Peyer's patch (tissue), 4 donors: ENCODE results near the gene PRRT4.

Experiments used
- CTCF ChIP-seq, 6 experiments: fragments of 450-650 bp in 4 of 6; fragments of 200-600 bp in 2 of 6; sonication (generic) in 1 of 6; IDR thresholded peaks; one replicate each; pipeline ENCODE4 v1.5.1; 2017 to 2019; ENCODE audit warnings: antibody characterized with exemption in 6 of 6, mild to moderate bottlenecking in 3 of 6, moderate library complexity in 1 of 6
- POLR2A ChIP-seq, 2 donors: fragments of 450-650 bp; IDR thresholded peaks; one replicate each; pipeline ENCODE4 v1.5.1; 2017; ENCODE audit warnings: antibody characterized with exemption in 2 of 2, mild to moderate bottlenecking in 2 of 2, moderate library complexity in 2 of 2

GRCh38 chr7:128381161-128381821 lies 19.8 kb upstream of the PRRT4 start:
- TF ChIP-seq CTCF (IDR thresholded peaks at IDR 0.05) (peak in 1 of 6 experiments; percentile 23), POLR2A (IDR thresholded peaks at IDR 0.05) (no peak)
